DND-41 (cell line): ENCODE results near the gene LACTBL1.

Source experiments
- ATAC-seq: fragments of 200-7000 bp; cut with Tn5 transposase; 3 replicates; pipeline ENCODE4 v1.9.1; 2021; ENCODE audit warnings: low read depth; ENCODE audit not compliant: insufficient read depth
- DNase-seq: peaks from one replicate; pipeline ENCODE4 v3.0.0-alpha.2; 2020
- H2AFZ ChIP-seq: 2 replicates; pipeline ENCODE4 v1.6.0; 2012; ENCODE audit warnings: low read depth, low read length
- H3K27ac ChIP-seq: 2 replicates; pipeline ENCODE4 v1.5.1; 2012; ENCODE audit warnings: low read length, inconsistent platforms
- H3K27me3 ChIP-seq: fragments of 200-600 bp; sonication (generic); 2 replicates; pipeline ENCODE4 v1.6.0; 2012; ENCODE audit warnings: low read length, mild to moderate bottlenecking, inconsistent platforms; ENCODE audit not compliant: insufficient read depth, poor library complexity
- H3K36me3 ChIP-seq: 2 replicates; pipeline ENCODE4 v1.5.1; 2012; ENCODE audit warnings: low read length, inconsistent platforms; ENCODE audit not compliant: insufficient read depth
- H3K4me1 ChIP-seq: 2 replicates; pipeline ENCODE4 v1.5.1; 2012; ENCODE audit warnings: mild to moderate bottlenecking, low read length; ENCODE audit not compliant: insufficient read depth
- H3K4me2 ChIP-seq: 2 replicates; pipeline ENCODE4 v1.6.0; 2012; ENCODE audit warnings: mild to moderate bottlenecking, moderate library complexity, low read length, inconsistent platforms; ENCODE audit not compliant: insufficient read depth
- H3K4me3 ChIP-seq, 2 experiments: fragments of 200-600 bp in 1 of 2; shearing (Covaris generic) in 1 of 2; 2 replicates each; pipeline ENCODE4 v1.5.1; 2012 to 2016; ENCODE audit warnings: inconsistent platforms in 2 of 2, low read length in 2 of 2, mild to moderate bottlenecking in 2 of 2, low read depth in 1 of 2, moderate library complexity in 1 of 2
- H3K79me2 ChIP-seq: 2 replicates; pipeline ENCODE4 v1.6.0; 2012; ENCODE audit warnings: low read length, inconsistent platforms; ENCODE audit not compliant: insufficient read depth
- H3K9ac ChIP-seq: 2 replicates; pipeline ENCODE4 v1.6.0; 2012; ENCODE audit warnings: low read depth, mild to moderate bottlenecking, inconsistent platforms, low read length, moderate library complexity
- H3K9me3 ChIP-seq: 2 replicates; pipeline ENCODE4 v1.5.1; 2012; ENCODE audit warnings: low read length, moderate library complexity, mild to moderate bottlenecking, inconsistent platforms; ENCODE audit not compliant: insufficient read depth, severe bottlenecking
- H4K20me1 ChIP-seq: 2 replicates; pipeline ENCODE4 v1.6.0; 2012; ENCODE audit warnings: low read length; ENCODE audit not compliant: insufficient read depth
- CTCF ChIP-seq: IDR thresholded peaks from 2 replicates; pipeline ENCODE4 v1.5.1; 2012; ENCODE audit warnings: borderline replicate concordance, low read length, moderate library complexity, mild to moderate bottlenecking; ENCODE audit not compliant: poor library complexity, severe bottlenecking; ENCODE audit errors: extremely low read depth
- EZH2 ChIP-seq: IDR thresholded peaks from 3 replicates; pipeline ENCODE4 v1.6.1; 2012; ENCODE audit warnings: borderline replicate concordance, low read depth, mild to moderate bottlenecking, moderate library complexity, low read length, inconsistent platforms; ENCODE audit not compliant: severe bottlenecking

The LACTBL1 gene

GRCh38 chr1:22903113-22903512, 69.6 kb downstream of the LACTBL1 start:
- H3K4me3 ChIP-seq: no peak overlapping the region
- no peak for ATAC-seq

More at GRCh38 chr1:22903113-22903512, 69.6 kb downstream of the LACTBL1 start:
- Histone ChIP-seq H3K36me3 (no peaks in the 10 kb centered on the region), H3K9ac (no peak overlapping the region), H3K27ac (no peak overlapping the region), H3K79me2 (no peaks in the 10 kb centered on the region), H3K4me2 (no peak overlapping the region), H3K27me3 (peaks cover 32% of the 10 kb centered on the region), H3K9me3 (no peaks in the 10 kb centered on the region), H3K4me1 (no peaks in the 10 kb centered on the region), H4K20me1 (no peaks in the 10 kb centered on the region), H2AFZ (no peak overlapping the region)
- DNase-seq: no peak
- TF ChIP-seq EZH2: no peak
- TF ChIP-seq CTCF: no peak
